ENCODE data around the gene ST3GAL6. TPM values are rescaled to one million over a fixed set of nuclear protein-coding genes. Genes with fewer than 3 reads are reported as not detected.

Gene ST3GAL6
- total and polyA plus RNA-seq, 2 of the 8 experiments (the other 6 are each of a cell fraction or from before 2014, with no cell fraction given): 3.3 to 6.1 TPM

- no peak overlapping the region for H3K4me3 ChIP-seq (ENCODE audit: extremely low read depth in 1 of 4, insufficient read depth in 2 of 4, low read depth in 3 of 4, low read length in 4 of 4)
- no peak overlapping the region for H3K56ac ChIP-seq (replicated peaks; ENCODE audit: insufficient read length, low read depth, low read length)
- no peak overlapping the region for H4K91ac ChIP-seq (replicated peaks; ENCODE audit: insufficient read length, low read length)
- ChIA-PET POLR2A (ENCODE audit: partially characterized antibody) (no interaction called here), CTCF (ENCODE audit: partially characterized antibody) (interaction anchor here (0.9 to 1.1 kb wide), 3 partner anchors 8 to 123 kb away, joined by 3 read pairs; no protein-coding TSS in a partner anchor)
- H3K27ac ChIP-seq (ENCODE audit: low read depth, low read length): no peak overlapping the region
- H3K9ac ChIP-seq (replicated peaks in 1 of 4; ENCODE audit: extremely low read depth in 1 of 4, low read depth in 3 of 4, low read length in 3 of 4): no peak overlapping the region
- peaks cover 0 to 6% (median 0%) of the 10 kb centered on the region in 4 experiments; a peak in 2 of 7 replicates for H3K4me1 ChIP-seq (replicated peaks in 1 of 4; ENCODE audit: control insufficient read depth in 3 of 4, insufficient read depth in 4 of 4, low read length in 3 of 4)
- H3K79me2 ChIP-seq (ENCODE audit: control insufficient read depth in 1 of 2, insufficient read depth in 2 of 2, low read length in 2 of 2): peaks cover 0 to 15% of the 10 kb centered on the region in 2 experiments; a peak in 1 of 4 replicates
- 94% methylated on average over 2 of the region's 2 CpGs; no CpG with 5 or more reads in 1 of the 2 experiments for WGBS, 2 experiments (ENCODE audit: extremely low coverage in 1 of 2, insufficient coverage in 1 of 2, insufficient read length in 1 of 2, insufficient replicate concordance in 2 of 2, low coverage in 1 of 2, low lambda C conversion rate in 2 of 2, missing lambda C conversion rate in 1 of 2)
- H2AK5ac ChIP-seq (ENCODE audit: low read depth, low read length): no peak overlapping the region
- no peak overlapping the region for H3K23ac ChIP-seq (ENCODE audit: insufficient read length)
- H3K18ac ChIP-seq (ENCODE audit: extremely low read depth, low read length): no peak overlapping the region
- H2BK12ac ChIP-seq (ENCODE audit: low read depth, low read length): no peak overlapping the region
- H2AFZ ChIP-seq (ENCODE audit: low read length): no peak overlapping the region
- no peak overlapping the region for H4K5ac ChIP-seq (ENCODE audit: insufficient read length, low read depth, low read length)
- H2BK5ac ChIP-seq (ENCODE audit: low read depth, low read length): no peak overlapping the region
- TF ChIP-seq CTBP2 (IDR thresholded peaks at IDR 0.05; ENCODE audit: borderline replicate concordance, insufficient read depth, insufficient read length, low read length) (no peak), TBP (IDR thresholded peaks at IDR 0.05; ENCODE audit: low read depth, low read length) (no peak), SIRT6 (IDR thresholded peaks at IDR 0.05; ENCODE audit: low read length) (no peak), POU5F1 (IDR thresholded peaks at IDR 0.05; ENCODE audit: low read depth, low read length) (no peak), TCF12 (IDR thresholded peaks at IDR 0.05; ENCODE audit: low read depth, low read length) (no peak), ZNF274 (IDR thresholded peaks at IDR 0.05; ENCODE audit: borderline replicate concordance, extremely low read depth, low read length) (no peak), ATF2 (IDR thresholded peaks at IDR 0.05; ENCODE audit: low read length) (no peak), BACH1 (IDR thresholded peaks at IDR 0.05; ENCODE audit: low read length) (no peak), TAF7 (optimal IDR thresholded peaks at IDR 0.05; ENCODE audit: borderline replicate concordance, low read depth, low read length) (no peak)
- no peak overlapping the region for H4K8ac ChIP-seq (ENCODE audit: extremely low read depth, insufficient read depth, low read length)
- FAIRE-seq (no peak), DNase-seq (ENCODE audit: low read depth in 1 of 2, low spot score in 2 of 2) (no peak)
- no peaks in the 10 kb centered on the region for H3K36me3 ChIP-seq (ENCODE audit: control insufficient read depth in 2 of 4, insufficient read depth in 4 of 4, low read length in 3 of 4)
- no peak overlapping the region for H3K4me2 ChIP-seq (ENCODE audit: insufficient read depth in 1 of 2, low read depth in 2 of 2, low read length in 2 of 2)
- H2BK15ac ChIP-seq (ENCODE audit: low read length): no peak overlapping the region
- no peaks in the 10 kb centered on the region for H3K9me3 ChIP-seq (ENCODE audit: insufficient read depth in 2 of 2, low read depth in 1 of 2, low read length in 1 of 2)
- H2BK120ac ChIP-seq (replicated peaks; ENCODE audit: low read depth, low read length): no peak overlapping the region
- no peak overlapping the region for H2BK20ac ChIP-seq (ENCODE audit: low read length)
- peaks cover 11% of the 10 kb centered on the region for H3K23me2 ChIP-seq (ENCODE audit: low read depth, low read length)
- H3K79me1 ChIP-seq (ENCODE audit: low read depth, low read length): no peaks in the 10 kb centered on the region; the same call in 1 of the 2 replicates
- H3K14ac ChIP-seq (ENCODE audit: insufficient read length): no peak overlapping the region
- H4K20me1 ChIP-seq (replicated peaks in 1 of 2; ENCODE audit: control insufficient read depth in 1 of 2, insufficient read depth in 2 of 2, low read length in 2 of 2): peaks cover 0 to 3% of the 10 kb centered on the region in 2 experiments
- H3K27me3 ChIP-seq (replicated peaks in 1 of 4; ENCODE audit: control insufficient read depth in 3 of 4, extremely low read depth in 1 of 4, insufficient read depth in 3 of 4, low read length in 3 of 4): peaks cover 0 to 8% (median 3%) of the 10 kb centered on the region in 4 experiments; a peak in 4 of 7 replicates
- no peak overlapping the region for H3K4ac ChIP-seq (replicated peaks; ENCODE audit: insufficient read length, low read depth, low read length)
These were observed 27.8 kb upstream of the ST3GAL6 start for GRCh38 chr3:98735296-98735695.
